Measurements from ENCODE around the gene OR5AR1.
"Not testable (repeated sequence)": the region's sequence is repeated elsewhere in the genome, so short reads cannot be mapped to it uniquely, and the experiment has no call there.

The OR5AR1 gene

DNA sequence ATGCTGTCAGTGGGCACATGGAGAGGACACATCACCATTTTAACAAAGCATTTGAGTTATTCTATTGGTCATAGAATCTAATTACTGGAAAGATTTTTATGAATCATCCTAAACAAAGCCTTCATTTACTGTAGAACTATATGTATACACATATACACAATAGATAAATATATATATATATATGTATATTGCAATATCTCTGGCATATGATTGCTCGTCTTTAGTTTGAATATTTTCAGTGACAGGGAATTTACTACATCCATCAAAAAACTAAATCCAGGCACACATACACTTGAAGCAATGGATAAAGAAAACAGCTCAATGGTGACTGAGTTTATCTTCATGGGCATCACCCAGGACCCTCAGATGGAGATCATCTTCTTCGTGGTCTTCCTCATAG is at the start of gene OR5AR1:
TSS of gene OR5AR1 (plus strand) at position 301 of the 400 bp plus-strand sequence. CDS start at position 301, 0 bp downstream.
- DNase-seq (ENCODE audit: low read depth): no peak

DNA sequence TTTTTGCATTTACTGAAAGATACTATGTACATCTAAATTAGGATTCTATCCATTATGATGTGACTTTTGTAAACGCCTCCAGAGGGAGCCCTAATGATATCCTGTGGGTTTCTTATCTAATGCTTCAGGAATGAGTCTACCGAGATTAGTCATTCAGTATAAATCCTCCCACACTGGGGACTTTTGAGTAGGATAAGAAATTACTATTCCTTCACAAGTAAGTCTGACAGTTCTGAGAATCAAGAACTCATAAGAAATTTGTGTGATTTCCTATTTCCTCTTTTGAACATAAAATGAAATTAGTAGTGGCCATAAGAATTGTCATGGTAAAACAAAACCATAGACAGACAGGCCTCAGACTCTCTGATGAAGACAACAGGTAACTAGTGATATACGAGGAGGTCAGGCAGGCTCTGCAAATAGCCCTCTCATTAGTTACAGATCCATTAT is 38.8 kb upstream of the OR5AR1 start:
- no peak for DNase-seq (ENCODE audit: low read depth)

DNA sequence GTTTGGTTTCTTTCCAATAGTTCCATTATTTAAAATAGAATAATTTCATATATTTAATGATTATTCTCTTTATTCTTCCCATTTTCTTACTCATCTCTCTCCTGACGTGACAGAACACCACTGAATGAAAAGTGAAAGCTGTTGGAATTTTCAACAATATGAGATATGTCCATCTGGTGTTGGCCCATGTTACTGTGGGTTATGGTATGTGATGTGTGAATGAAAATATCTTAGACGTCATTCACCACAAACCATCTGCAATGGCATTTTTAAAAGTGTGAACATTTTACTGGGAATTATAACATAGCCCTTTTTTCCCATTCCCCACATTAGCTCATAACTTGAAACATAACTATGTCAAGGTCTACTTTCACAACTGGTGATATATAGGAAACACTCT is 37.5 kb upstream of the OR5AR1 start:
- no peak for DNase-seq (ENCODE audit: low read depth)

DNA sequence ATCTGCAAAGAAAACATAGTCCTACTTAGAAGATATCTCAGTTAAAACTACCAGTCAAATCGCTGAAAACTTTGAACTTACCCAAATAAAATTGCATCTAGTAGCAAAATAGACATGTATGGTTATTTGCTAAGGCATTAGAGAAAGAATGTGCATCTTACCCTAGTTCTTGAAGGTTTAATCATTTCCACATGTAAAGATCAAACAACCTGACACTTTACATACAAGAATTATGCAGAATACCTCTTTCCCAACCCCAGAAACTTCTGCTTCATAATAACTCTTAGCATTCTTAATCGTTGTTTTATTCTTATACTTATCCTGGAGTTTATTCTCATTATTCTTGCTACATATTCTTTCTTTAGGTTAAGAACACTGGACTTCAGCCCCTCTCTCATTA is 31.2 kb upstream of the OR5AR1 start:
- no peak for DNase-seq (ENCODE audit: low read depth)

- no peak for DNase-seq (ENCODE audit: low read depth)
Measured at GRCh38 chr11:56636861-56637260, 26.6 kb upstream of the OR5AR1 start.

DNA sequence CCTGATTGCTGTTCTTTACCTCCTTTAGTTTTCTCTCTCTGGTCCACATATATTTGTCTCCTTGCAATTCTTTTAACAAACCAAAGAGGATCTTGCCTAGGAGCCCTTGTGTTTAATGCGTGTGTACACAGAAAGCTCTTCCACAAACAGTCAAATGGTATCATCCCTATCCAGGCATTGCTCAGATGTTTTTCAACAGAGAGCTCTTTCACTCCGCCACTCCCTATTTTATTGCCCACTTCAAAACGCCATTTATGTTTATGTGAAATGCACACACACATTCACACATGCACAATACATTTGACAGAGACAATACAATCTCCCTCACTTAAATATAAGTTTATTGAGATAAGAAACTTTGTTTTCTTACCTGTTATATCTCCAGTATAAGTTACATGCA is 26.0 kb upstream of the OR5AR1 start:
- DNase-seq (ENCODE audit: low read depth): no peak

DNA sequence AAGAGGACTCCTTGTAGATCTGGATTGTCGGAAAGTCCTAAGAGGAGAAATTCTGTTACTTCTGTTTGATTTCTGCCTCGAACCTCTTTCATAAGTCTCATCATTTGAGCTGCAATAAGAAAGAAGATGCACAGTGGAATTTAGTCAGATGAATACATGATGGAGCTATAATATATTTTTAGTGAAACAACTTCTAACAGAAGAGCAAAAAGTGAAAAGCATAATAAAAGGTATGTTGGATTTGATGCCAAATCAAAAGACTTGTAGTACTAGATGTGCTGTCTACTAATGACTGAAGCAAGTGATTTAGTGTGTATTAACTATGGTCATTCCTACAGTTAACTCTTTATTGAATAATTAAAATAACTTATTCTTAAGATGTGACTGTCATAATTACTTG is 21.1 kb upstream of the OR5AR1 start, which contains the start of gene OR5AP2:
TSS of gene OR5AP2 (minus strand) at position 101 of the 400 bp plus-strand sequence. CDS start at position 101, 0 bp downstream.
- DNase-seq (ENCODE audit: low read depth): no peak

GRCh38 chr11:56659755-56660154 is 3.7 kb upstream of the OR5AR1 start:
- DNase-seq (ENCODE audit: low read depth): no peak

DNA sequence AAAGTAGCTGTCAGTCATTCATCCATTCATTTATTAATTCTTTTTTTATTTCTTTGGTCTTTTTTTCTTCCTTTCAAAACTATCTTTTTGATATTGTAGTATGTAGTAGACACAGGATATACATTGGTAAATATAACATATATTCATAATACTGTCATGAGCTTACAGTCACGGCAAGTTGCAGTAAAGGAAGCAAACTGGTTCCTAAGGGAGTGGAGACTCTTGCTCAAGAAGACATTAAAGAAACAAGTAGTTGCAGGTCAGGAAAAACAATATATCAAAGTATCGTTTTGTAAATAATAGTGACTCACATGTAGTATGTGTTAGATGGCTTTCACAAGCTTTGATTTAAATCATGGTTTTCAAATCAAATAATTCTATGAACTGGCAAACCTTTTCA is 7.5 kb downstream of the OR5AR1 start:
- DNase-seq (ENCODE audit: low read depth): no peak

- no peak for DNase-seq (ENCODE audit: low read depth)
Measured at GRCh38 chr11:56688554-56689100, 25.1 kb downstream of the OR5AR1 start.

DNA sequence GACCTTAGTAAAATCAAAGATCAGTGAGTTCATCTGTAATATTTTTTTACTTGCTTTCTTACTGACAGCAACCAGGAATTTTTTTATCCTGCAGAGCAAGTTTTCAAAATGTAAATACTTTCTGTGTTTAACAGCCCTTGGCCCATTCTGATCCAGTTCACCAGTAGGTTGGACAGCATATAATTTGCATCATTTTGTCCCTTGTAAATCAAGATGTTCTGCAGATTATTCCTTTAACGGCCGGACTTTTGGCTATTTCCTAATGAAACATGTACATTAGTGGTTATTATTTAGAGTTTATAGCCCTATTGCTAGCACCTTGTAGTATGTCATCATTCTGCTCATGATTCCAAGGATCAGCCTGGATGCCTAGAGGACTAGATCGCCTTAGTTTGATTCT is 27.7 kb downstream of the OR5AR1 start:
- not testable (repeated sequence) for DNase-seq (ENCODE audit: low read depth)

DNA sequence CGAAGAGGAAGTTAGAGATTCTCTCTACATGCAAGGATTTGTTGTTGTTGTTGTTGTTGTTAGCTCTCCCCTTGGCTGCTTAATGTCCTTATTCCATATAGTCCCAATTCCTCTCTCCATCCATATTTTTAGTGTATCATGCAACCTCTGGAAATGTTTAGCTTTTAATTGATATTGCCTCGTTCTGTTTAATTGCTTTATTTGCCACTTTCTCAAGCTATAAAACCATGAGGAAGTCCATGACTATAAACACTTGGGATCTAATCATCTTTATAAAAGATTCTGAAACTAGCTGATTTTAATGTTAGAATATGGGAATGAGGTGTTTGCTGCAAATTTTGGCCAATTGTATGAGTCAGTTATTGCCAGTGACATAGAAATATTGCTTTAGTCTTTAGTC is 29.9 kb downstream of the OR5AR1 start:
- DNase-seq (ENCODE audit: low read depth): no peak

DNA sequence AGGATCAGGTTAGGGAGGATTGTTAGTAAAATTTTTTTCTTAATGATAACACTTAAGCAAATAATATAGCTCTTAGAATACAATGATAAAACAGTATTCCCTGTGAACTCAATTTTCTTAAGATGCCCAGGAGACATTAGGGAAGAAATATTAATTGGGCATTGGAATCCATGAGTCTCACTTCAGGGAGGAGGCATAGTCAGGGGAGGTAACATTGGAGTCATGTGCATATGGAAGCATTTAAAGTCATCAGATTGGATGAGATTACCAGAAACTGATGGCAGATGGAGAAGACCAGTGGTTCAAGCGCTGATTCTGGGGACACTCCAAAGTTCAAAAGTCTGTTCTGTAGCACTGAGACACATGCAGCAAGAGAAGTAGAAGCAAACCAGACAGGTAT is 35.3 kb downstream of the OR5AR1 start, which contains the start of gene OR9G1:
TSS of gene OR9G1 (plus strand) at position 301 of the 400 bp plus-strand sequence. CDS start 1,293 bp downstream, outside the sequence.
- DNase-seq (ENCODE audit: low read depth): no peak

DNA sequence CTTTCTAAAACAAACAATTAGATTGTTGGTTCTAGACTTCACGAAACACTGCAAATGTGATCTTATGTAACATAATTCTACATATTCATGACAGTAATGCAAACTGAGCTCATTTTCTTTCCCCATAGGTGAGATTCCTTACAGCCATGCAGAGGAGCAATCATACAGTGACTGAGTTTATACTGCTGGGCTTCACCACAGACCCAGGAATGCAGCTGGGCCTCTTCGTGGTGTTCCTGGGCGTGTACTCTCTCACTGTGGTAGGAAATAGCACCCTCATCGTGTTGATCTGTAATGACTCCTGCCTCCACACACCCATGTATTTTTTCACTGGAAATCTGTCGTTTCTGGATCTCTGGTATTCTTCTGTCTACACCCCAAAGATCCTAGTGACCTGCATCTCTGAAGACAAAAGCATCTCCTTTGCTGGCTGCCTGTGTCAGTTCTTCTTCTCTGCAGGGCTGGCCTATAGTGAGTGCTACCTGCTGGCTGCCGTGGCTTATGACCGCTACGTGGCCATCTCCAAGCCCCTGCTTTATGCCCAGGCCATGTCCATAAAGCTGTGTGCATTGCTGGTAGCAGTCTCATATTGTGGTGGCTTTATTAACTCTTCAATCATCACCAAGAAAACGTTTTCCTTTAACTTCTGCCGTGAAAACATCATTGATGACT is 36.9 kb downstream of the OR5AR1 start:
- DNase-seq (ENCODE audit: low read depth): no peak

DNA sequence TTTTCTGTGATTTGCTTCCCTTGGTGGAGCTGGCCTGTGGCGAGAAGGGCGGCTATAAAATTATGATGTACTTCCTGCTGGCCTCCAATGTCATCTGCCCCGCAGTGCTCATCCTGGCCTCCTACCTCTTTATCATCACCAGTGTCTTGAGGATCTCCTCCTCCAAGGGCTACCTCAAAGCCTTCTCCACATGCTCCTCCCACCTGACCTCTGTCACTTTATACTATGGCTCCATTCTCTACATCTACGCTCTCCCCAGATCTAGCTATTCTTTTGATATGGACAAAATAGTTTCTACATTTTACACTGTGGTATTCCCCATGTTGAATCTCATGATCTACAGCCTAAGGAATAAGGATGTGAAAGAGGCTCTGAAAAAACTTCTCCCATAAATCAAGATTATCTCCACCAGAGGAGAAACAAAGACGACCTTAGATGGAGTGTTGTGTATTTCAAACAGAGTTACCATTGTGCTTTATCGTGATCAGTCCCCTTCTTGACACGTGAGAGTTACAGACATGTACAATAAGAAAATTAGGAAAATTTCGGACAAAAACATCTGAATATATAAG is 37.5 kb downstream of the OR5AR1 start:
- no peak for DNase-seq (ENCODE audit: low read depth)

DNA sequence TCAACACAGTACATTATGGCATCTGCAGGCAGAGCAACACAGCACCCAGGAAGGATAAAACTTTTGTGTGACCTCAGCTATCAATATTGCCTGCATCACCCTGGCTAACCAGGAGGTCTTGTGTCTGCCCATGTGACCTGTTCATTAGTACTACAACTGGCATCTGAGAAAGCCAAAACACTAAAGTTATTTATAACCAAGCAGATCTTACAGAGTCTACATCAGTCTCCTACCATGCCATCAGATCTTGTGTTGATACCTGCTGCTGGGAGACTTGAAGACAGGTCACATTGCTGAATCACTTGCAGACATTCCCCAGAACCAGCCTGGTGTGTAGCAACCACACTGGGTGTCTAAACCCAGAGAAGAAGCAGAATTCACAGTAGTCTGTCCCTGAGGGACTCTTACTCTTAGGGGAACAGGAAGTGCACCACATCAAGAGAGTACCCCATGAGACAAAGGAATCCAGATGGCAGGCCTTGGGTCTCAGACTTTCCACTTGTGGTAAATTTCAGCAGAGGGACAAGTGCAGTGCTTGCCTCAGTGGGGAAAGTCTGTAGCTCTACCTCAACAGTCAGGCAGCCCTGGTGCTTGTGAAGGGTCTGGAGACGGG is 42.4 kb downstream of the OR5AR1 start:
- no peak for DNase-seq (ENCODE audit: low read depth)

DNA sequence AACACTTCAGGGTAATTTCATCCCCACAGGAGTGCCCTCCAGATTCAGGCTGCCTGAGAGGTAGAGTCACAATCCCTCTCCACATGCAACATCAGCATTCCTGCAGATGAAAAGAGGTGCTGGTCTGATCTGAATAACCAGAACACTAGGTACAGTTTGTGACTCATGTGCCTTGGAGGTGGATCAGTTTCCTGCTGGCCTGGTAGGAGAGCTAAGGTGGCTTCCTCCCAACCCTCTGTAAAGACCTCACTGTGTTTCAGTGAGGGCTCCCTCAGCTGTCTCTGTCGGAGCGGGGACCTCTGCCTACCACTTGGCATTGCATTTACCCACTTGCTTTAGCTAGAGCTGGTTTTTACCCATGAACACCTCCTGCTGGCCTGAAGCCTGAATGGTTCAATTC is 43.0 kb downstream of the OR5AR1 start:
- DNase-seq (ENCODE audit: low read depth): no peak

DNA sequence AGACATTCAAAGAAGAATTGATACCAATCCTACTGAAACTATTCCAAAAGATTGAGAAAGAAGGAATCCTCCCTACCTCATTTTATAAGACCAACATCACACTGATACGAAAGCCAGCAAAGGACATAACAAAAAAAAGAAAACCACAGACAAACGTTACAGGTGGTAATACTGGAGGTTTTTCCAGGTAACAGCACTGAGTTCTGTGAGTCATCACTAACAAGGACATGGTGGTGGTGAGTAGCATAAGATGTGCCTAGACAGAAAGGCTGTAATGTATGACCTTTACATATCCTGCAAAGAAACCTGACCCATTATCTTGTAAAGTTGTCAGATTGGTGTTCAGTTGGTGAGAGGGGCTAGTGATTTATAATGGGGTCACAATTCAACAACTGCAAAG is 50.7 kb downstream of the OR5AR1 start:
- no peak for DNase-seq (ENCODE audit: low read depth)

All from activated T-cell treated with anti-CD3 and anti-CD28 coated beads for 48 hours (primary cell).